Measurements from ENCODE around the gene HBQ1.
"Not testable (repeated sequence)": the region's sequence is repeated elsewhere in the genome, so short reads cannot be mapped to it uniquely, and the experiment has no call there.

GRCh38 chr16:176006-176405 lies 4.3 kb upstream of the HBQ1 start:
- TF ChIP-seq RAD21 (IDR thresholded peaks at IDR 0.05); YY1 (IDR thresholded peaks at IDR 0.05); GABPA (IDR thresholded peaks at IDR 0.05 in 1 of 2, conservative IDR thresholded peaks at IDR 0.05 in 1 of 2): not testable (repeated sequence)

All from liver (tissue), 2 donors.